ENCODE results near the gene GABRB1. TPM values are rescaled to one million over a fixed set of nuclear protein-coding genes. Genes with fewer than 3 reads are reported as not detected.

The GABRB1 gene
- total RNA-seq, 4 donors from 2014 or later: not detected

DNA sequence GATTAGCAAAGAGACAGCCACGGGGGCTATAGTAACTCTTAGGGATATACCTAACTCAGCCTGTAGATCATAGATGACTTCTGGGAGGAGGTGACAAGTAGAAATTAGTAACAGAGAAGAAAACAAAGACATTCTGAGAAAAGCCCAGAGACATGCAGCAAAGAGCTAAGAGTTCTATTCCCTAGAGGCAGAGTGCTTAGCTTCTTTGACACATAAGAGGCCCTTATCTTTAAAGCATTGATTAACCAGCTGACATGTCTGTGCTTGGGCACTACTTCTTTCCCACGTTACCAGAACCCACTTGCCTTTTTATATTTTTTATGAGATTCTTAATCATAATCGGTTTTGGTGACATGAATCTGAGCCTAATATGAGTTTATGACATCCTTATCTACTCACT lies 179.5 kb downstream of the GABRB1 start:
- no peak for TF ChIP-seq POLR2A (IDR thresholded peaks at IDR 0.05)
- TF ChIP-seq, protein P1, sequence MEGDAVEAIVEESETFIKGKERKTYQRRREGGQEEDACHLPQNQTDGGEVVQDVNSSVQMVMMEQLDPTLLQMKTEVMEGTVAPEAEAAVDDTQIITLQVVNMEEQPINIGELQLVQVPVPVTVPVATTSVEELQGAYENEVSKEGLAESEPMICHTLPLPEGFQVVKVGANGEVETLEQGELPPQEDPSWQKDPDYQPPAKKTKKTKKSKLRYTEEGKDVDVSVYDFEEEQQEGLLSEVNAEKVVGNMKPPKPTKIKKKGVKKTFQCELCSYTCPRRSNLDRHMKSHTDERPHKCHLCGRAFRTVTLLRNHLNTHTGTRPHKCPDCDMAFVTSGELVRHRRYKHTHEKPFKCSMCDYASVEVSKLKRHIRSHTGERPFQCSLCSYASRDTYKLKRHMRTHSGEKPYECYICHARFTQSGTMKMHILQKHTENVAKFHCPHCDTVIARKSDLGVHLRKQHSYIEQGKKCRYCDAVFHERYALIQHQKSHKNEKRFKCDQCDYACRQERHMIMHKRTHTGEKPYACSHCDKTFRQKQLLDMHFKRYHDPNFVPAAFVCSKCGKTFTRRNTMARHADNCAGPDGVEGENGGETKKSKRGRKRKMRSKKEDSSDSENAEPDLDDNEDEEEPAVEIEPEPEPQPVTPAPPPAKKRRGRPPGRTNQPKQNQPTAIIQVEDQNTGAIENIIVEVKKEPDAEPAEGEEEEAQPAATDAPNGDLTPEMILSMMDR (IDR thresholded peaks at IDR 0.05): no peak
- intact Hi-C loops (cut with DNase I; ENCODE audit: low total_unique reads): no loop called here
- WGBS, 2 donors: 50 to 53% methylated on average over 3 of the region's 3 CpGs
- no peak overlapping the region for H3K4me3 ChIP-seq (ENCODE audit: low read depth, poor library complexity, severe bottlenecking)
- DNase-seq (ENCODE audit: low spot score in 2 of 2): no peak

DNA sequence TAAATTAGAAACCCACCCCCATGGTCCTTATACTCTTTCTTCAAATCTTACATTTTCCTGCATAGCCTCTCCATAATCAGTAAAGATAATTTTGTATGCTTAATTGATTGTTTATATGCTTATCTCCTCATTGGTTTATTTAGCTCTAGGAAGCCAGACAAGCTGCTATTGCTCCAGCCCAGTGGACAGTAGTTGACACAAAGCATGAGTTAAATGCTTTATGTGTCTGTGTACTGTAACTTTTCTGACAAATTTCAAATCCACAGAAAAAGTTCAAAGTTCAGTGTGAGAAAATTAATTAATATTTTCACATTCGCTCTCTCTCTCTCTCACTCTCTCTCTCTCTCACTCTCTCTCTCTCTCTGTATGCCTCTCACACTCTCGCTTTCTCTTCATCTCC lies 181.7 kb downstream of the GABRB1 start:
- no peak overlapping the region for H3K4me3 ChIP-seq (ENCODE audit: low read depth, poor library complexity, severe bottlenecking)
- DNase-seq (ENCODE audit: low spot score in 2 of 2): no peak
- TF ChIP-seq, protein P1 (IDR thresholded peaks at IDR 0.05): no peak
- TF ChIP-seq POLR2A (IDR thresholded peaks at IDR 0.05): no peak
- WGBS, 2 donors: 85 to 91% methylated on average over 2 of the region's 2 CpGs
- intact Hi-C loops (cut with DNase I; ENCODE audit: low total_unique reads): no loop called here

DNA sequence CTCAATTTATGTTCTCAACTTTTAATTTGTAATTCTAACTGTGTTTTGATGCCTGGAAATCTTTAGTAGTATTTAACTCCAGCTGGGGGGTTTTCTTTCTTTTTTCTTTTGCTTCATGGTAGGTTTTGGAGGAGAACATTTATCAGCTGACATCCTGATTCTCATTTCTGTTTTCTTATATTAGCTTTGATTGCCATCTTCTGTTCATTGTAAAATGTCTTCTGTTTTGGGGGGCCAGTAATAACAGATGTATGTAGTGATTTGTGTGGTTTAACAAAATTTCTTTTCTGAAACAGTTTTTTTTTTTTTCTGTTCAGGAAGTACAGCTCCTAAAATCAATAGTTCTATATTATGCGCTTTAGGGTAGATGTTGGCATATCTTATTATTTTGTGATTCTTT lies 182.2 kb downstream of the GABRB1 start:
- WGBS, 2 donors: 87 to 88% methylated on average over 1 of the region's 1 CpG
- DNase-seq (ENCODE audit: low spot score in 2 of 2): no peak
- intact Hi-C loops (cut with DNase I; ENCODE audit: low total_unique reads): no loop called here
- TF ChIP-seq, protein P1 (IDR thresholded peaks at IDR 0.05): no peak
- TF ChIP-seq POLR2A (IDR thresholded peaks at IDR 0.05): no peak
- H3K4me3 ChIP-seq (ENCODE audit: low read depth, poor library complexity, severe bottlenecking): no peak overlapping the region

DNA sequence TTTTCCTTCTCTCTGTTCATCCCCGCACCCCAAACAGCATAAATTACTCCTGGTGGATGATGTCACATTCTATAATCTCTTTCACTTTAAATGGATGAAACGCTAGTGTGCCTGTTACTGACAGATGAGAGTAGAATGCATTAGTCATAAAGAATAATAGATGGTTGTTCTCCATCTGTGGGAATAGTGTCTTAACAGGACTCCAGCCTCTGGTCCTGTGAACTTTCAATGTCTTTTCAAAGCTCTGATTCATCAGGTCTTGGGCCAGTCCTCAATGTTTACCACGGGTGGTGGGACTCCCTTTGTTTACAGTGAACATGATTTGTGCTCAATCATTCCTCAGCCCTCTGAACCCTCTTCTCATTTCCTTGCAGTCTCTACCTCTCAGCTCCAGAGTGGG lies 182.6 kb downstream of the GABRB1 start:
- WGBS, 2 donors: 26 to 27% methylated on average over 3 of the region's 3 CpGs
- no peak for TF ChIP-seq POLR2A (IDR thresholded peaks at IDR 0.05)
- TF ChIP-seq, protein P1 (IDR thresholded peaks at IDR 0.05): no peak
- no peak for DNase-seq (ENCODE audit: low spot score in 2 of 2)
- no peak overlapping the region for H3K4me3 ChIP-seq (ENCODE audit: low read depth, poor library complexity, severe bottlenecking)
- intact Hi-C loops (cut with DNase I; ENCODE audit: low total_unique reads): no loop called here

DNA sequence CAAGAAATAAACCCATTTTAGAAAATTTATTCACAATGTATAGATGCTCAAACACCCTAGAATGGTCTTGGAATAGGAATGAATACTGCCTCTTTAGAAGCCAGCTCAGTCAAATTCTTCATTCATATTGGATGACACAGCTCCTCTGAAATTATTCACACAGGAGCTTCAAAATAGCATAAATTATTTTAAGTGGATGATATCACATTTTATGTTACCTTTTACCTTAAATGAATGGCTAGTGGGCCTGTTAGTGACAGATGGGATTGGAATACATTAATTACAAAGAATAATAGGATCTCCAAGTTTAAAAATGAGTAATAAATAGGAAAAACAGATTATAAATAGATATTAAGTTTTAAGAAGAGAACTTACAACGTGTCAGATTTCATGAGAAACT lies 184.4 kb downstream of the GABRB1 start:
- no peak for TF ChIP-seq POLR2A (IDR thresholded peaks at IDR 0.05)
- TF ChIP-seq, protein P1 (IDR thresholded peaks at IDR 0.05): no peak
- WGBS, 2 donors: 38 to 41% methylated on average over 1 of the region's 1 CpG
- DNase-seq (ENCODE audit: low spot score in 2 of 2): no peak
- intact Hi-C loops (cut with DNase I; ENCODE audit: low total_unique reads): no loop called here
- no peak overlapping the region for H3K4me3 ChIP-seq (ENCODE audit: low read depth, poor library complexity, severe bottlenecking)

DNA sequence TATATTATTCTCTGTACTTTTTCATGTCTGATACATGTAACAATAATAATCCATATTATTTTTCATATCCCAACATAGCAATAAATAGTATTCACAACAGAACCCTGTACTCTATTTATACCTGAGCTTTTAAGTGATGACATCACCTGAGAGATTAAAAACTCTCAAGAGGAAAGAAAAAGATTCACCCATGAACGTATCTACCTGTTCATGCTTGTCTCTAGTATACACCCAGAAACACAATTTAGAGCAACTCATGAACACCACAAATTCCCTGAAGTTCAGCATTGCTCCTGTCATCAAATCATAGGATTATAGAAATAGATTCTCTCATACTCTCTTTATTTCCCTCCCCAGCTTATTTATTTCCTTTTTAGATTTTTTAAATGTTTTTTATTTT lies 185.9 kb downstream of the GABRB1 start:
- 42 to 48% methylated on average over 1 of the region's 1 CpG for WGBS, 2 donors
- intact Hi-C loops (cut with DNase I; ENCODE audit: low total_unique reads): no loop called here

More for the DNA sequence above, 185.9 kb downstream of the GABRB1 start:
- H3K4me3 ChIP-seq (ENCODE audit: low read depth, poor library complexity, severe bottlenecking): no peak overlapping the region
- TF ChIP-seq, protein P1 (IDR thresholded peaks at IDR 0.05): no peak
- no peak for TF ChIP-seq POLR2A (IDR thresholded peaks at IDR 0.05)
- DNase-seq (ENCODE audit: low spot score in 2 of 2): no peak
